Peyer's patch (tissue), 4 donors: ENCODE results near the gene LASP1NB.

Source experiments
- DNase-seq, 3 donors: peaks; one replicate each; pipeline ENCODE4 v3.0.0-alpha.2; 2017 to 2019
- H3K27ac ChIP-seq, 4 donors: fragments of 200-600 bp; sonication (generic); one replicate each; pipeline ENCODE4 v1.5.1; 2016 to 2019
- H3K27me3 ChIP-seq, 2 donors: fragments of 200-600 bp; sonication (generic); one replicate each; pipeline ENCODE4 v1.5.1; 2019
- H3K36me3 ChIP-seq, 3 donors: fragments of 200-600 bp; sonication (generic); one replicate each; pipeline ENCODE4 v1.5.1; 2016 to 2019
- H3K4me1 ChIP-seq, 4 donors: fragments of 200-600 bp; sonication (generic); one replicate each; pipeline ENCODE4 v1.5.1; 2016 to 2019
- H3K4me3 ChIP-seq, 4 donors: fragments of 200-600 bp; sonication (generic); 1 replicate in 3 of 4; 2 replicates in 1 of 4; pipeline ENCODE4 v1.5.1; 2016 to 2019; ENCODE audit warnings: mild to moderate bottlenecking in 1 of 4
- H3K9me3 ChIP-seq, 4 donors: fragments of 200-600 bp; sonication (generic); one replicate each; pipeline ENCODE4 v1.5.1; 2016 to 2019; ENCODE audit warnings: mild to moderate bottlenecking in 1 of 4
- CTCF ChIP-seq, 6 experiments: fragments of 450-650 bp in 4 of 6; fragments of 200-600 bp in 2 of 6; sonication (generic) in 1 of 6; IDR thresholded peaks; one replicate each; pipeline ENCODE4 v1.5.1; 2017 to 2019; ENCODE audit warnings: antibody characterized with exemption in 6 of 6, mild to moderate bottlenecking in 3 of 6, moderate library complexity in 1 of 6
- POLR2A ChIP-seq, 2 donors: fragments of 450-650 bp; IDR thresholded peaks; one replicate each; pipeline ENCODE4 v1.5.1; 2017; ENCODE audit warnings: antibody characterized with exemption in 2 of 2, mild to moderate bottlenecking in 2 of 2, moderate library complexity in 2 of 2

Gene LASP1NB

GRCh38 chr17:38918916-38919315 lies 6.5 kb upstream of the LASP1NB start:
- Histone ChIP-seq H3K27ac (no peak overlapping the region), H3K4me1 (peaks cover 0 to 55% (median 4%) of the 10 kb centered on the region in 4 donors), H3K27me3 (no peaks in the 10 kb centered on the region), H3K36me3 (peaks cover 0 to 67% (median 0%) of the 10 kb centered on the region in 3 donors), H3K9me3 (no peaks in the 10 kb centered on the region), H3K4me3 (no peak overlapping the region)
- DNase-seq: peak in 2 of 3 donors; percentile 8 to 33
- TF ChIP-seq CTCF (IDR thresholded peaks at IDR 0.05): no peak
- no peak for TF ChIP-seq POLR2A (IDR thresholded peaks at IDR 0.05)

GRCh38 chr17:38919316-38920078 lies 5.9 kb upstream of the LASP1NB start:
- H3K4me3 ChIP-seq: no peak overlapping the region

GRCh38 chr17:38920374-38921291 lies 4.8 kb upstream of the LASP1NB start:
- peak overlapping the region in 2 of 4 donors; percentile 27 to 39 for H3K27ac ChIP-seq
- H3K4me3 ChIP-seq: no peak overlapping the region
- H3K4me1 ChIP-seq: peaks cover 0 to 48% (median 0%) of the 10 kb centered on the region in 4 donors
- TF ChIP-seq CTCF (IDR thresholded peaks at IDR 0.05) (no peak), POLR2A (IDR thresholded peaks at IDR 0.05) (no peak)
- peaks cover 0 to 49% (median 0%) of the 10 kb centered on the region in 3 donors for H3K36me3 ChIP-seq
- DNase-seq: peak in 2 of 3 donors; percentile 13 to 39
- H3K9me3 ChIP-seq: no peaks in the 10 kb centered on the region
- no peaks in the 10 kb centered on the region for H3K27me3 ChIP-seq

More at GRCh38 chr17:38919316-38920078, 5.9 kb upstream of the LASP1NB start:
- Histone ChIP-seq H3K36me3 (peaks cover 0 to 61% (median 0%) of the 10 kb centered on the region in 3 donors), H3K27me3 (no peaks in the 10 kb centered on the region), H3K4me1 (peaks cover 0 to 49% (median 4%) of the 10 kb centered on the region in 4 donors), H3K9me3 (no peaks in the 10 kb centered on the region), H3K27ac (peak overlapping the region in 2 of 4 donors; percentile 27 to 39)
- TF ChIP-seq CTCF (IDR thresholded peaks at IDR 0.05) (no peak), POLR2A (IDR thresholded peaks at IDR 0.05) (no peak)
- peak in 2 of 3 donors; percentile 11 to 44 for DNase-seq

- peaks cover 0 to 54% (median 0%) of the 10 kb centered on the region in 4 donors for H3K4me1 ChIP-seq
- no peaks in the 10 kb centered on the region for H3K27me3 ChIP-seq
- TF ChIP-seq POLR2A (IDR thresholded peaks at IDR 0.05) (no peak), CTCF (IDR thresholded peaks at IDR 0.05) (no peak)
- peak in 2 of 3 donors; percentile 11 to 46 for DNase-seq
- H3K36me3 ChIP-seq: peaks cover 0 to 37% (median 0%) of the 10 kb centered on the region in 3 donors
- peak overlapping the region in 2 of 4 donors; percentile 29 to 63 for H3K27ac ChIP-seq
- H3K9me3 ChIP-seq: no peaks in the 10 kb centered on the region
- no peak overlapping the region for H3K4me3 ChIP-seq
Observed at GRCh38 chr17:38921756-38922411, 3.5 kb upstream of the LASP1NB start.
